ENCODE measurements around the gene SLIT1.

Gene SLIT1

GRCh38 chr10:97066877-97067555 lies 118.7 kb downstream of the SLIT1 start:
- DNase-seq, result no peak

DNA sequence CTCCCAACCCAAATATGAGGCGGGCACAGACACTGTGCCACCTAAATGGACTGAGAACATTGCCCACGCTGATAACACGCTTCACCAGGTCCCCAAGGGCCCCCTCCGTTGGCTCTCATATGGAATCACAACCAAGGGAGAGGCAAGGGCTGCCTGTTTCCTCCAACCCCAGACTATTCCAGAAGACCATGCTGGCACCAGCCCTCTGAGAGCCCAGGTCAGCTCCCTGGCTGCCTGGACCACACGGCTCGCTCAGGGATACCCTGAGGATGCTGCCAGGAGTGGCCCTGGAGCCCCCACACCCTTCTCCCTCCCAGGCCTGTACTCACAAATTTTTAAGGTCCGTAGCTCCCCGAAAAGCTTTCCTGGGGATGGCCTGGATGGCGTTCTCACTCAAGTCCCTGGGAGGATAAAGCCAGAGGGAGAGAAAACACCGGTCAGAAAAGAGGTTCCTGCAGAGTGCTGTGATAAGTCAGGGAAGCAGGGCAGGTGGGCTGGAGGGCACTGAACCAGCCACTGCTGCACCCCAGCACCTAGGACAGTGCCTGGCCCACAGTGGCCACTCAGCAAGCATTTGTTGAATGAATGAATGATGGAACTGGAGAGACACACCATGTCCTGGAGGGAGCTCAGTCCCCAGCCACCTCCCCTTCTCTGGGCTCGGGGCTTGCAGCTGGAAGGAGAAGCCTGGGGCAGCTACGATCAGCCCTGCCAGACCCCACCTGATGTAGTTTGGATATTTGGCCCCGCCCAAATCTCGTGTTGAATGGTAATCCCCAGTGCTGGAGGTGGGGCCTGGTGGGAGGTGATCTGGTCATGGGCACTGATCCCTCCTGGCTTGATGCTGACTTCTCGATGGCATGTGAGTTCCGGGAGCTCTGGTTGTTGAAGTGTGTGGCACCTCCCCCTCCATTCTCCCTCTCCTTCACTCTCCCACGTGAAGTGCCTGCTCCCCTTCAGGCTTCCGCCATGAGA lies 119.8 kb downstream of the SLIT1 start:
- DNase-seq, result no peak

GRCh38 chr10:97065128-97065527 lies 120.6 kb downstream of the SLIT1 start:
- no peak for DNase-seq

DNA sequence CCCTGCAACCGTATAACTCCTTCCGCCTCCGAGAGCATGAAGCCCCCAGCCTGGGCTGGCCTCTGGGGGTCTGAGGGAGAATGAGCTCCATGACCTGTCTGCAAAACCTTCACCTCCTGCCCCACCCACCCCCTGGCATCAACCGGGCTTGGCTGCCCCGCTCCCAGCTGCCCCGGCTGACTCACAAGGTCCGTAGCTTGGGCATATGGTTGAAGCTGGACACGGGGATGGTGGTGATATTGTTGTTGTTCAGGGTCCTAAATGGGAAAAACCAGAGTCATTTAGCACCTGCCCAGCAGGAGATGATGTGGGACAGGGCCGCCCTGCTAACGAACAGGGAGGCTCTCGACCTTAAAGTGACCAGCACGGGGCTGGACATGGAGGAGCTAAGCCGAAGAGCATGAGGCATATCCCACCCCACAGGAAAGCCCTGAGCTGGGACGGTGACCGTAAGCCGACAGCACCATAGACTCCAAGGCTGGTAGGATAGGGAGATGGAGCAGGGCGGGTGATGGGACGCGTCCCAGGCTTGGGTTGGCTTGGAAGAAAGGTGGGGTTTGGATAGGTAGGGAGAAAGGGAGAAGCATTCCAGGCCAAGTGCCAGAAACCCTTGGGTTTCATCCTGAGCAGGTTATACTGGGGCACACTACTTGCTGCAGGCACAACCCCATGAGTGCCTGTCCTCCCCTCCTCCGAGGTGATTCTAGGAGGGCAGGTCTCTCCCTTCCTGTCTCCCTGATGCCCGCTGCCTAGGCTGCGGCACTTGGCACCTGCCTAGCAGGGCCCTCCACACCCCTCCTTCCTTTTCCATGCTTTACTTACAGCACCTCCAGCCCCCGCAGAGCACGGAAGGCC lies 121.5 kb downstream of the SLIT1 start:
- no peak for DNase-seq

DNA sequence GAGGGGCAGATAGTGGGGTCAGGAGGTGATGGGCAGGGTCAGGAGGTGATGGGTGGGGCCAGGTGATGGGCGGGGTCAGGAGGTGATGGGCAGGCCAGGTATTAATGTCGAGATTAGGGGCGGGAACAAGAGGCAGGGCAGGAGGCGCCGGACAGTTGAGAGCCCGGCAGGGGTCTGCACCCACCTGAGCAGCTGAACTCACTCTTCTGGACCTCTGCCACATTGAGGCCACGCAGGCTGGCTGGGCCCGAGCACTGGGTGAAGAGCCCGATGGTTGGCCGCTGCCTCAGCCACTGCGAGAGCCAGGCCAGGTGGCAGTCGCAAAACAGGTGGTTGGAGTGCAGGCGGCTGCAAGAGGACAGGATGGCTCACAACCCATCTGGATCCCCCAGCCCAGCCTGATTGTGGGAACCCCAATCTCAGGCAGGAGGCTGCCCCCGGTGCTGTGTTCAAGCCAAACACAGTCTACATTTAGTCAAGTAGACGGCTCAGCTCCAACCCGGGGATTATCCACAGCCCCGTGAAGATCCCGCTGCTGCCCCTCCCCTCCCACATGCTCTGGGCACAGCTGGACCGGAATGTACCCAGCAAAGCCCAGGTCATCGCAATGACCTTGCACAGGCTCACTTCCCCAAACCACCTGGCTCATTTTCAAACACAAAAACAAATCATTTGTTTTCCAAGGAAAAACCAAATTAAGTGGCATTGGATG lies 122.3 kb downstream of the SLIT1 start:
- no peak for DNase-seq

DNA sequence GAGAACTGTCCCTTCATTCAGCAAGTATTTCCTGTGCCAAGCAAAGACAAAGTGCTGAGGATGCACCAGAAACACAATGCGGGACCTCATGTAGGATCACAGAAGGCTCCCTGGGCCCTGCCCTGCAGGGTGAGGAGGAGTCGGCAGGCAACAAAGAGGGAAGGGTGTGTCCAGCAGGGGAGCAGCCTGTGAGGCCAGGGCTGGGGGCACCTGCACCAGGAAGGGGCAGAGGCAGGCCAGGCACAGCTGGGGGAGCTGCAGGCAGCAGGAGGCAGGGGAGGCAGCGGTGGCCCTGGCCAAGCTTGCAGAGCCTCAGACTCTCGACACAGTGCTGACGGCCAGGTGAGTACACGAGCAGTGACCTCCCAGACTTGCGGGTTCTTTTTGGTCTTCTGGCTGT lies 123.3 kb downstream of the SLIT1 start:
- no peak for DNase-seq

DNA sequence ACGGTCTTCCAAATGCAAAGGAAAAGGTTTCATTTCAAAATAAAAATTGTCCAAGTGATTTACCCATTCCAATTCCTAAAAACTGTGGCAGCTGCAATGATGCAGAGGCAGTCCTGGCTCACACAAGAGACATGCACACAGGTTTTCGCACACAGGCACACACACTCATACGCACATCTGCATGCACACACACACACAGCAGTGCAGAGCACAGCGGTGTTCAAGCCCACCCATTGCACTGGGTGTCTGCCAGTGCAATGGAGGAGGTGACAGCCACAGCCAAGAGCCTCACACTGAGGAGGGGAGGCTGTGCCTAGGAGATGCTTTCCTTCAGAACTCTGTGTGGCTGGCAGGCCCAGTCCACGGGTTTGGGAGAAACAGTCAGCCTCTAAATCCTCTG lies 123.7 kb downstream of the SLIT1 start:
- DNase-seq, result peak in 1 of 58 donors; percentile 22

- no peak for DNase-seq
These were observed 124.3 kb downstream of the SLIT1 start for GRCh38 chr10:97061423-97061822.

DNA sequence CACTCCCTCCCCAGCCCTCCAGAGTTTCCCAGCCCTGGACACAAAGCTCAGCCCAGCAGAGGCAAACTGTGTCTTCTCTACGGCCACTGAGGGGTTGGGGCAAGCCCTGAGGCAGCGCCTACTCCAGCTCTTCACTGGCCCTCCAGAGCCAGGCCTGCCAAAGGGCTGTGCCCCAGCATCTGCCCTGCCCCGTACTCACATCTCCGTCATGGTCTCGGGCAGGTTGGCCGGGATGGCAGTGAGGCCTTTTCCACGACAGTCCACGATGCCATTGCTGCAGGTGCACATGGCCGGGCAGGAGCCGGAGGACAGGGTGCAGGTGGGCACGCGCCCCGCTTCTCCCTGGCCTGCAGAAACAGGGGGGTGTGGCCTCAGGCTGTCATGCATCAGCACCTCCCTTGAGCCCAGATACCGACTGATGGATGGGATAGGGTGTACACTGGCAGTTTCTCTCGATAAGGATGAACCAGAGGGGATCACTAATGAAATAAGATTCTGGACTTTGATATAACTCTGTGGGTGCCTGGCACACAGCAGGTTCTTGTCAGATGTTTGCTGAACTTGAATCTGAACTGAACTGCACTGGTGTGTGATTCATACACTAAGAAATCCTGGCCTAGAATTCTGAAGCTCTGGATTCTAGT lies 125.2 kb downstream of the SLIT1 start:
- no peak for DNase-seq

- DNase-seq, result no peak
These were observed 125.9 kb downstream of the SLIT1 start for GRCh38 chr10:97059872-97060205.

DNA sequence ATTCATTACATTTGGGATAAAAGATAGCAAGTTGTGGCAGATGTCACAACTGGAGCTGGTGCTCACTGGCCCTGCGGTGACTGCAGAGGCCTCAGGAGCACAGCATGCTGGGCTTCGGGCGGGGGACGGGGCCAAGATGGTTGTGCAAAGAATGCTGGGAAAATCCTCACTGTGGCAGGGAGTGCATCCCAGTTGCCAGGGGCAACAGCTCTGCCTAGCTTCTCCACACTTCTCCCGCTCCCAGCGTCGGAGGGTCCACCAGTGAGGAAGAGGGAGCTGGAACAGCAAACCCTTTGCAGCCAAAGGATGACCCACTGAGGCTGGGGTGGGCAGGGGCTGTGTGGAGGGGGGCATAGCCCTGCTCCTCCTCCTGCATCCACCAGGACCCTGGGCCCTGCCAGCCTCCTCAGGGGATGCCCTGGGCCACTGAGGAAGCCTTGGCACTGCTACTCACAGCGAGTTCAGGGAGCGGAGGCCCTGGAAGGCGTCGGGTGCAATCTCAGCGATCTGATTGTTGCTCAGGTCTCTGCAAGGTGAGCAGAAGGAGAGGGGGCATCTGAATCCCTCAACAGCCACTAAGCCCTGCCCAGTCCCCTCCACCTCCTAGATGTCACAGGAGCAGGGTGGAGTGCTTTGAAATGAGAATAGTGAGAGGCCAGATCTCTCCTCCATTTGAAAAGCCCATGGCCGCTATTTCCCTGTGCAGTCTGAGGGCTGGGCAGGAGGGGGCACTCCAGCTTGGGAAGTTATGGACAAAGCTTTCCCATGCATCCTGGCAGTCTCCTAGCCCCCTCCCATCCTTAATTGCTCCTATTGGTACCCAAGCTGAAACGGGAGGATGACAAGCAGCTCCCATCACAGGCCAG lies 126.5 kb downstream of the SLIT1 start:
- DNase-seq, result peak in 44 of 58 donors; percentile 8 to 82 (median 44)

DNA sequence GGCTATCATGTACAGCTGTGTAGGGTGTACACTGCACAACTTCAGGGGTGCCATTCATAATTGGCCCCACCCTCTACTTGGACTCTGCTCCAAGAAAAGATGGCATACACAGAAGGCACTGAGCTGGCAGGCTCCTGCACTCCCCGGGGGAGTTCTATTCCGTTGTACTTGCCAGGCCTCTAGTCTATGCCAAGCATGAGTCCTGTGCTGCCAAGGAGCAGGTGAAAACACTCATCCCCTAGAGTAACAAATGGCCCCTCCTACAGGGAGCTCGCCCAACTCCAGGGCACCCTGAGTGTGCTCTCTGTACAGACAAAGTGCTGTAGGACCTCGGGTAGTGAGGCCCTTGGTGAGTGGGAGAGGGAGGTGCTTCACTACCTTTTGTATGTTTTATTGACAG lies 127.2 kb downstream of the SLIT1 start:
- peak in 31 of 58 donors; percentile 6 to 79 (median 39) for DNase-seq

GRCh38 chr10:97057491-97058235 lies 128.1 kb downstream of the SLIT1 start:
- DNase-seq, result no peak

- DNase-seq, result no peak
These were observed 129.6 kb downstream of the SLIT1 start for GRCh38 chr10:97056003-97056630.

DNA sequence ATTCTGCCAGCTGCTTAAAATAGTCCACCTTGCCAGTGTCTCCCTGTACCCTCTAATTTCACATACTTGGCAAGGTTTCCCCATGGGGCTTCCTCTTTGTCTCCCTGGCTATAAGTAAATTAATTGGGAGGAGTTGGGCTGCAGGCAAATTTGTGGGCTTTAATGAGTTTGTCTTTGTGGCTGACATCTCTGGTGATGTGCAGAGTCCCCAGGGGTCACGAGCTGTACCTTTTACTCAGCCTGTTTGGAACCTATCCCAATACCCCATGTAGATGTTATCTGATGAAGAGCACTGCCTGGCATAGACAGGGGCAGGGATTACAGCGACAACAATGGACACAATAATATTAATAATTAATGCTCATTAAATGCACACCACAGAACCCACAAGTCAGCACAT lies 132.5 kb downstream of the SLIT1 start:
- DNase-seq, result no peak

GRCh38 chr10:97050956-97051496 lies 134.7 kb downstream of the SLIT1 start:
- no peak for DNase-seq

DNA sequence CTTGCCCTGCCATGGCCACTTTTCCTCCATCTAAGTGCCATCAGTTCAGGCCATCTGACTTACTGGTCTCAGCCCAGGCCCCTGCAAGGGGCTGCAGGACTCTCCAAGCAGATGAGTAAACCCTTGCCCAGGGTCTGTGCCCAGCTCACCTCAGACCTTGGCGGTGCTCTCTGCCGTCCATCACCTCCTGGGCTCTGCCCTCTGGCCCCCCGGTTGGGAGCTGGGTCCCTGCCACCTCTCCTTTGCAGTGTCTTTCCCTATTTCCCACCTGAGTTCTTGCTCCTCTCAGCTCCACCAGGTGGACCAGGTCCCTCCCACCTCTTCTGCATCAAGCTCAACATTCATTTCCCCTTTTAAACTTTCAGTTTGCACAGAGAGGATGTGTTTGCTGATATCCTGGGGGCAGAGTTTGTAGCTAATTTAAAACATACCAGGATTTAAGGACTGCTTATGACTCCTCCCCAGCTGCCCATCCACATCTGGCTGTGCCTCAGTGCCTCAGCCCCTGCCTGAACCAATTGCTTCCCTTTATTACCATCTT lies 135.5 kb downstream of the SLIT1 start:
- no peak for DNase-seq

DNA sequence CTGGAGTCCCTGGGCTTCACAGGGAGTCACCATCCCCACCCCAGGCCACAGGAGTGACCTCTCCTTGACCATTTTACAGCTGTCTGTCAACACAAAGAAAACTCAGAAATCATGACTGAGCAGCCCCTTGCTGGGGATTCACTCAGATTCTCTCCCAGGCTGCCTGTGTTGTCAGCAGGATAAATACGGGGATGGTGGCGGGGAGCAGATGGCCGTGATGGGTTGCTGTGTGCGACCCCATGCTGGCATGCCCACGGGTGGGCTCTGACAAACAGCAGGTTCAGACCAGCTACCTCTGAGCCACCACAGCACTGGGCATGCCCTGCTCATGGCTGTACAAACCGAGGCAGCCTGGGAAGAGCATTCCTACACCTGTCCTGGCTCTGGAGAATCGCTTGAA lies 136.1 kb downstream of the SLIT1 start:
- DNase-seq, result no peak

Measured in anterior cingulate cortex (tissue), 58 donors.